WTC11 (cell line): Measurements from ENCODE around the gene CDH12.

Experiments
- CTCF ChIP-seq: fragments of 200-600 bp; IDR thresholded peaks from 2 replicates; pipeline ENCODE4 v1.8.0; 2022; ENCODE audit warnings: antibody characterized with exemption
- E2F1 ChIP-seq: sonication (generic); formaldehyde crosslinking; IDR thresholded peaks from 2 replicates; pipeline ENCODE4 v1.8.0; 2022; ENCODE audit warnings: mild to moderate bottlenecking, missing genetic modification reagents
- E2F4 ChIP-seq: sonication (generic); formaldehyde crosslinking; IDR thresholded peaks from 2 replicates; pipeline ENCODE4 v1.8.1; 2022; ENCODE audit warnings: low read depth, mild to moderate bottlenecking, moderate library complexity, missing genetic modification reagents, borderline replicate concordance
- ESRRA ChIP-seq: sonication (generic); formaldehyde crosslinking; IDR thresholded peaks from 2 replicates; pipeline ENCODE4 v1.8.1; 2022; ENCODE audit warnings: mild to moderate bottlenecking, missing genetic modification reagents, borderline replicate concordance
- FOXJ3 ChIP-seq: sonication (generic); formaldehyde crosslinking; IDR thresholded peaks from 2 replicates; pipeline ENCODE4 v1.9.0; 2021; ENCODE audit warnings: missing genetic modification reagents, mild to moderate bottlenecking, borderline replicate concordance
- FOXP4 ChIP-seq: sonication (generic); formaldehyde crosslinking; IDR thresholded peaks from 2 replicates; pipeline ENCODE4 v1.8.0; 2022; ENCODE audit warnings: mild to moderate bottlenecking, missing genetic modification reagents
- GABPB1 ChIP-seq: sonication (generic); formaldehyde crosslinking; IDR thresholded peaks from 2 replicates; pipeline ENCODE4 v1.8.1; 2023; ENCODE audit warnings: mild to moderate bottlenecking, missing genetic modification reagents
- JUN ChIP-seq: sonication (generic); formaldehyde crosslinking; IDR thresholded peaks from 2 replicates; pipeline ENCODE4 v1.8.0; 2023; ENCODE audit warnings: mild to moderate bottlenecking, missing genetic modification reagents
- NR1H2 ChIP-seq: sonication (generic); formaldehyde crosslinking; IDR thresholded peaks from 2 replicates; pipeline ENCODE4 v1.9.0; 2021; ENCODE audit warnings: mild to moderate bottlenecking, moderate library complexity, missing genetic modification reagents
- TEAD1 ChIP-seq: sonication (generic); formaldehyde crosslinking; IDR thresholded peaks from 2 replicates; pipeline ENCODE4 v1.8.0; 2022; ENCODE audit warnings: mild to moderate bottlenecking, missing genetic modification reagents
- TEAD4 ChIP-seq: sonication (generic); formaldehyde crosslinking; IDR thresholded peaks from 2 replicates; pipeline ENCODE4 v1.8.0; 2022; ENCODE audit warnings: mild to moderate bottlenecking, missing genetic modification reagents
- USF1 ChIP-seq: sonication (generic); formaldehyde crosslinking; IDR thresholded peaks from 2 replicates; pipeline ENCODE4 v1.8.0; 2022; ENCODE audit warnings: mild to moderate bottlenecking, missing genetic modification reagents
- USF2 ChIP-seq: sonication (generic); formaldehyde crosslinking; IDR thresholded peaks from 2 replicates; pipeline ENCODE4 v1.8.1; 2023; ENCODE audit warnings: mild to moderate bottlenecking, missing genetic modification reagents, moderate library complexity

- TF ChIP-seq CTCF (no peak), TEAD1 (CRISPR knock-in tag) (no peak), NR1H2 (CRISPR knock-in tag) (no peak), USF1 (CRISPR knock-in tag) (no peak), E2F4 (no peak), FOXJ3 (no peak), USF2 (CRISPR knock-in tag) (no peak), JUN (CRISPR knock-in tag) (no peak), FOXP4 (no peak), TEAD4 (CRISPR knock-in tag) (no peak), E2F1 (CRISPR knock-in tag) (no peak), GABPB1 (CRISPR knock-in tag) (no peak), ESRRA (CRISPR knock-in tag) (no peak)
Measured at GRCh38 chr5:22108545-22108944, 744.6 kb downstream of the CDH12 start.
